GM23338 (cell line): ENCODE results near the gene PLCD4.

ENCODE experiments used
- CTCF ChIP-seq, 2 experiments: fragments of 200-600 bp in 1 of 2; sonication (generic) in 1 of 2; conservative IDR thresholded peaks; 2 replicates each; pipeline versions ENCODE4 v1.5.1 to v1.6.1; 2016 to 2017; ENCODE audit warnings: antibody characterized with exemption in 2 of 2, low read depth in 2 of 2, mild to moderate bottlenecking in 2 of 2, moderate library complexity in 1 of 2
- EZH2phosphoT487 ChIP-seq: fragments of 200-600 bp; sonication (generic); IDR thresholded peaks from one replicate; pipeline ENCODE4 v1.8.1; 2018; ENCODE audit warnings: antibody characterized with exemption; ENCODE audit not compliant: unreplicated experiment
- POLR2AphosphoS5 ChIP-seq: IDR thresholded peaks from 2 replicates; pipeline ENCODE4 v1.6.1; 2016; ENCODE audit warnings: antibody characterized with exemption, low read depth
- TF ChIP-seq, protein P1 (sequence below): IDR thresholded peaks from 2 replicates; pipeline ENCODE4 v1.6.1; 2016; ENCODE audit warnings: antibody characterized with exemption

DNA sequence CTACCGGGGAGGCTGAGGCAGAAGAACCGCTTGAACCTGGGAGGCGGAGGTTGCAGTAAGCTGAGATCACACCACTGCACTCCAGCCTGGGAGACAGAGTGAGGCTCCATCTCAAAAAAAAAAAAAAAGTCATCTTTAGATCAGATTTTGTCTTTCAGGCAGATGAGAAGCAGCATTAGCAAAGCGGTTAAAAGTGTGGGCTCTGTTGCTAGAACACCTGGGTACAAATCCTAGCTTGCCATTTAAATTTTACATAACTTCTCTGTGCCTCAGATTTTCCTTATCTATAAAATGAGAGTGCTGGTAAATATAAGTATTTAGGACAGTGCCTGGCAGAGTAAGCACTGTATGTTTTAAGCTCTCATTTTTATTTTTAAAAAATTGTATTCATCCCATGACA, 30.8 kb upstream of the PLCD4 start:
- TF ChIP-seq CTCF (conservative IDR thresholded peaks at IDR 0.05; ENCODE audit: low read depth in 2 of 2) (no peak), EZH2phosphoT487 (no peak), POLR2AphosphoS5 (no peak)
- TF ChIP-seq, protein P1, sequence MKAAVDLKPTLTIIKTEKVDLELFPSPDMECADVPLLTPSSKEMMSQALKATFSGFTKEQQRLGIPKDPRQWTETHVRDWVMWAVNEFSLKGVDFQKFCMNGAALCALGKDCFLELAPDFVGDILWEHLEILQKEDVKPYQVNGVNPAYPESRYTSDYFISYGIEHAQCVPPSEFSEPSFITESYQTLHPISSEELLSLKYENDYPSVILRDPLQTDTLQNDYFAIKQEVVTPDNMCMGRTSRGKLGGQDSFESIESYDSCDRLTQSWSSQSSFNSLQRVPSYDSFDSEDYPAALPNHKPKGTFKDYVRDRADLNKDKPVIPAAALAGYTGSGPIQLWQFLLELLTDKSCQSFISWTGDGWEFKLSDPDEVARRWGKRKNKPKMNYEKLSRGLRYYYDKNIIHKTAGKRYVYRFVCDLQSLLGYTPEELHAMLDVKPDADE = no peak
